Fibroblast of pulmonary artery (primary cell): ENCODE measurements around the gene MCCD1.

Experiments used
- DNase-seq: peaks from one replicate; pipeline ENCODE4 v3.0.0-alpha.2; 2010; ENCODE audit warnings: low read depth
- H3K4me3 ChIP-seq: replicated peaks from 2 replicates; pipeline ENCODE4 v1.5.1; 2011; ENCODE audit warnings: low read depth, mild to moderate bottlenecking, control low read depth, low read length, moderate library complexity
- CTCF ChIP-seq: IDR thresholded peaks from 2 replicates; pipeline ENCODE4 v1.5.1; 2011; ENCODE audit warnings: mild to moderate bottlenecking, control low read depth, low read length, inconsistent platforms; ENCODE audit errors: missing control alignments

MCCD1 gene

GRCh38 chr6:31525932-31526591 lies 2.7 kb upstream of the MCCD1 start:
- TF ChIP-seq CTCF = no peak
- DNase-seq = peak; percentile 79
- H3K4me3 ChIP-seq = no peak overlapping the region

GRCh38 chr6:31528307-31528777 lies 420 bp upstream of the MCCD1 start:
- TF ChIP-seq CTCF = no peak
- H3K4me3 ChIP-seq = no peak overlapping the region
- DNase-seq = no peak

- no peak for TF ChIP-seq CTCF
- no peak for DNase-seq
Measured at GRCh38 chr6:31529329-31530150, 778 bp downstream of the MCCD1 start.

GRCh38 chr6:31530659-31531058 lies 1.9 kb downstream of the MCCD1 start:
- no peak for DNase-seq
- TF ChIP-seq CTCF = no peak
- no peak overlapping the region for H3K4me3 ChIP-seq

More at GRCh38 chr6:31529329-31530150, 778 bp downstream of the MCCD1 start:
- no peak overlapping the region for H3K4me3 ChIP-seq

- no peak for TF ChIP-seq CTCF
- H3K4me3 ChIP-seq = no peak overlapping the region
- DNase-seq = no peak
Measured at GRCh38 chr6:31531162-31531561, 2.4 kb downstream of the MCCD1 start.

GRCh38 chr6:31531771-31532643 lies 3.2 kb downstream of the MCCD1 start:
- TF ChIP-seq CTCF = no peak
- DNase-seq = no peak
- H3K4me3 ChIP-seq = no peak overlapping the region
